ENCODE data around the gene OR7D4.
"Not testable (repeated sequence)": the region's sequence is repeated elsewhere in the genome, so short reads cannot be mapped to it uniquely, and the experiment has no call there.

The OR7D4 gene

DNA sequence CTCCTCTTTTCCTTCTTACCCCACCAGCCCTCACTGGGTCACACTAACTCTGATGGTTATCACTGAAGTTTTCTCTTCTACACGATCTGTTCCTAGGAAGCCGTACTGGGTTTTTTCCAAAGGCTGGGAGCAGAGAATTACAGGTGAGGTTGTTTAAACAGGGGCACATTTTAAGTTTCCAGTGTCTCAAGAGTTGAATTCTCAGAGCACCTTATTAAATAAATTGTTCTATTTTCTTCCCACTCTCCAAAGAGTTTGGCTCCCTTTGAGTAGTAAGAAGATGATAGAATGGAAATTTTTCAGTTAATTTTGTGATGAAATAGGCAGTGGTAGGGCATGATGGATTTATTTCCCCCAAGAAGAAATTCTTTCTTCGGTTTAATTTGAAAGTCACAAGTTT, at the start of gene OR7D4:
OR7D4 (minus strand) TSS at position 101 of the 400 bp plus-strand sequence. CDS start 4,752 bp downstream, outside the sequence.
- no peak for DNase-seq

DNA sequence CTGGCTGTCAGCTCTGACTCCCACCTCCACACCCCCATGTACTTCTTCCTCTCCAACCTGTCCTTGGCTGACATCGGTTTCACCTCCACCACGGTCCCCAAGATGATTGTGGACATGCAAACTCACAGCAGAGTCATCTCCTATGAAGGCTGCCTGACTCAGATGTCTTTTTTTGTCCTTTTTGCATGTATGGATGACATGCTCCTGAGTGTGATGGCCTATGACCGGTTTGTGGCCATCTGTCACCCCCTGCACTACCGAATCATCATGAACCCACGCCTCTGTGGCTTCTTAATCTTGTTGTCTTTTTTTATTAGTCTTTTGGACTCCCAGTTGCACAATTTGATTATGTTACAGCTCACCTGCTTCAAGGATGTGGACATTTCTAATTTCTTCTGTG, 31.8 kb upstream of the OR7D4 start:
- no peak for DNase-seq

DNA sequence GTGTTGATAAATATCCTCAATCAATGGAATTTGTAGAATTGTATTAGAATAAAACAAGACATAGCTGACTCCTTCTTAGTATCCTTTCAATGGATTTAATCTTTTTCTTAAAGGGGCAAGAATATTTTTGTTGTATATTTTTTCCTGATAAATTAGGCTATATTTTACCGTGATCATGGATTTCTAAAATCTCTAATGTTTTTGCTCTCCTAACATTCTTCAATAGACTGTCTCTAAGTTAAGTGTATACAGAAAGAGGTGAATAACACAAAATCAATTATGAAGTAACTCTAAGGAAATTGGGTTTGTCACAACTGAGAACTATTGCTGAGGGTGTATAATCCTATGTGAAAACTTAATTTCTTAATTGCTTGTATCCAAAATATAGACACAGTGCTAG, 31.2 kb upstream of the OR7D4 start, which contains the start of gene OR7E24:
OR7E24 (plus strand) TSS at position 301 of the 400 bp plus-strand sequence. CDS start 114 bp downstream, outside the sequence.
- DNase-seq: no peak

DNA sequence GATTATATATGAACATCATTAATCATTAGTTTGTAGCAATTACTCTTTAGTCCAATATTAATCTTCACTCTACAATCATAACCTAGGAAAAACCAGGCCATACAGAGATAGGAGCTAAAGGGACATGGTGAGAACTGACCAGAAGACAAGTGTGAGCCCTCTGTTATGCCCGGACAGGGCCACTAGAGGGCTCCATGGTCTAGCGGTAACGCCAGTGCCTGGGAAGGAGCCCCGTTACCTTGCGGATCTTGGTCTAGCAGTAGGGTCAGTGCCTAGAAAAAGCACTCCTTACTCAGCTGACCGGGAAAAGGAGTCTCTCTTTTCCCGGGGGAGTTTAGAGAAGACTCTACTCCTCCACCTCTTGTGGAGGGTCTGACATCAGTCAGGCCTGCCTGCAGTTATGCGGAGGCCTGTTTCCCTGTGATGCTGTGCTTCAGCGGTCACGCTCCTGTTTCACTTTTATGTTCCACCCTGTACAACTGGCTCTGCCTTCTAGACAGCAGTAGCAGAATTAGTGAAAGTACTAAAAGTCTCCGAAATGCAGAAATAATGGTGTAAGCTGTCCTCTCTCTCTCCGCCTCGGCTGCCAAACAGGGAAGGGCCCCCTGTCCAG, 13.8 kb downstream of the OR7D4 start:
- DNase-seq: peak; percentile 15

DNA sequence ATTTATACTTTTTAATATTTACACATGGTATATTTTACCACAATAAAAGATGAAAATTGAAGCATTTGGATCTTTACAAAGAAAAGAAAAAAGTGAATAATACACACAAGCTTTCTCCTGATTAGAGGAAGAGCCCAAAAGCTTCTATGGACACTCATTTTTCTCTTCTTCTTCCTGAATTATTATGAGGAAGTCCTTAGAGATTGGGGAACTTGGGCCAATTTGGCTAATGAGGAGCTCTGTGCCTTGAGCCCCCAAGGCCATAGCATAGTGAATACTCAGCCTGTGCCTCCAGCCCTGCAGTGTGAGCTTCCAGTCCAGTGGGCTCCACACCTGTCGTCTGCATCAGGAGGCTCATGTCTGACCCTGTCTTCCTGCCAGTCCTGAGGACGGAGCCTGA, 21.3 kb downstream of the OR7D4 start:
- not testable (repeated sequence) for DNase-seq

DNA sequence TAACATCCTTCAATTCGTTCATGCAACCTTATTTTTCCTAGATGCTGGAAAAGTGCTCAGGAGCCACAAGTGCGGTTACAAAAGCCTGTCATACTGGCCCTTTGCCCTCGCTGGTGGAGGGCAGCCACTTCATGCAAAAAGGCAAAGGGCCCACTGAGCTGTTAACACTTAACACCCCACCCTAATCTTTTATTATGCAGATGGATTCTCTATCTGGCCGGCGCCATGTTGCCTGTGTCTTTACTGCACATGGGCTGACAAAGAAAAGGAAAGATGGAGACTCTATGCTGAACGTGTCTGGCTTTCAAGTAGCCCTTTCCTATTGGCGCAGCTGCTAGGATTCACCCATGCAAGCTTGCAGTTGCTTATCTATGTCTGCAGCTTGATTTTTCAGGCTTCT, 29.9 kb downstream of the OR7D4 start:
- no peak for DNase-seq

DNA sequence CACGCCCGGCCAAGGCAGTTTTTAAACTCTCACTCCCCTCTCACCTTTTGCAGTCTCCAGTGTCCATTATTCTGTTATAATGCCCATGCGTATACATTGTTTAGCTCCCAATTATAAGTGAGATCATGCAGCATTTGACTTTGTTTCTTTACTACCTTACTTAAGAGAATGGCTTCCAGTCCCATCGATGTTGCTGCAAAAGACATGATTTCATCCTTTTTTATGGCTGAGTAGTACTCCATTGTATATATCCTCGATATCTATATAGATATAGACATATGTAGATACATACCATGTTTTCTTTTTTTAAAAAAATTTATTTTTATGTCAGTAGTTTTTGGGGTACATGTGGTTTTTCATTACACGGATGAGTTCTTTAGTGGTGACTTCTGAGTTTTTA, 32.2 kb downstream of the OR7D4 start:
- no peak for DNase-seq

DNA sequence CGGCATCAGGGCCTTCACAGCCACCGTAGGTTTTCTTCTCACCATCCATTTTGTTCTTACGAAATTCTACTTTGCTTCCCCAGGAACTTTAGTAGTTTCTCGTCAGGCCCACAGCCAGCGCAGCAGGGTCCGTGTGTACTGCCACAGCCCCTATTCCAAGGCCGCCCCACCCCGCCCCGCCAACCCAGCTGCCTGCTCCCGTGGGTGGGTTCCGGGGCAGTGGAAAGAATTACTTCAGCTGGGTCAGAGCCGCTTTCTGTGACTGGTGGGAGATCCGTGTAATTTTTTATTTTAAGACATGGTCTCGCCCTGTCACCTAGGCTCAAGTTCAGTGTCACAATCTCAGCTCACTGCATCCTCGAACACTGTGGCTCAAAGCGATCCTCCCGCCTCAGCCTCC, 36.4 kb downstream of the OR7D4 start:
- no peak for DNase-seq

DNA sequence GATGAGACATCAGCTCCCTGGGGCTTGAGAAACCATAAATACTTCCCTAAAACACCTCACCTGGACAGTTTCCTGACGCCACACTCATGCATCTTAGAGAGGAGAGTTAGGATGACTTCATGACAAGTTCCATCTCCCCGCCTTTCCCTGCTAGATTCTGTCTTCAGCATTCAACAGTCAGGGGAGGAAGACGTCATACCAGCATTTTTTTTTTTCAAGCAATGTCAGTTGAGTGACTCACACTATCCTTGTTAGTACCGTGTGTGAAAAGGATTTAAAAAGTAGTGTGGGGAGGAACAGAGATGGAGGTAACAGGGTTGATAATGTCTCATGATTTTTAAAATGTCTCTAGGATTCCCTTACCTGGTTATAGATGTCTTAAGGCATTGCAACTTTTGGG, 40.5 kb downstream of the OR7D4 start, which contains the start of gene OR7D2:
OR7D2 (plus strand) TSS at position 79 of the 400 bp plus-strand sequence. CDS start 6,803 bp downstream, outside the sequence.
- DNase-seq: no peak

DNA sequence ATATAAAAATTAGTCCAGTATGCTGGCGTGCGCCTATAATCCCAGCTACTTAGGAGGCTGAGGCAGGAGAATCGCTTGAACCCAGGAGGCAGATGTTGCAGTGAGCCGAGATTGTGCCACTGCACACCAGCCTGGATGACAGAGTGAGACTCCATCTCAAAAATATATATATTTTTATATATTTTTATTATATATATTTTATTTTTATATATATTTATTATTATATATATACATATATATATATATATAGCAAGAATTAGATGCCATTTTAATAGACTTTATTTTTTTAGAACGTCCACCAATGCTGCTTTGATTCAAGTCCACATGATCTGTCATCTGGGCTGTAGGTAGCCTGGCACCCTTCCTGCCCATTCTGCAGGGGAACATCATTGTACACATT, 44.1 kb downstream of the OR7D4 start:
- no peak for DNase-seq

DNA sequence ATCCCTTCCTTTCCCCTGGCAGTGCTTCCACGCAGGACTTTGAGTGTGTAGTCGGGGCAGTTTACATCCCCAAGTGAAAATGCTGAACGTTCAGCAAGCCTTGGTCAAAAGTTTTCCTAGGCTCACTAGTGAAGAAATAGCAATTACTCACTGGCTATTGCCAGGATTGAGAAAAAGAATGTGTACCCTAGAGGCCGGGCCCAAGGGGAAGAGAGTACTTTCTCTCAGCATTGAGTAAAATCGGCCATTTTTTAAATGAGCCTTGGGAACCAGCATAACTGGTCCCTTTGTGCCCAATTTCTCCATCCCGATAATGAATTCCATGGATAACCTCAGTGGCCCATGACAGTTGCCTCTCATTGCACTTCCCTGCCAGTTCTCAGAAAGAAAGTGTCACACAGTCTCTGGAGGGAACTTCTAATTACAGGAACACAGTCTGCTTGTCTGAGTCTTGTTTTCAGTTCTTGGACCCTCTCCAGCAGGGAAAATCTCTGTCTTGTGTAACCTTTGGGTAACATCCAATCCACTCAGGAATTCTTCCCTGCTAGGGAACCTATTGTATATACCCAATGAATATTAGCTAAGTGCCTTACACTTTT, 47.9 kb downstream of the OR7D4 start:
- no peak for DNase-seq

DNA sequence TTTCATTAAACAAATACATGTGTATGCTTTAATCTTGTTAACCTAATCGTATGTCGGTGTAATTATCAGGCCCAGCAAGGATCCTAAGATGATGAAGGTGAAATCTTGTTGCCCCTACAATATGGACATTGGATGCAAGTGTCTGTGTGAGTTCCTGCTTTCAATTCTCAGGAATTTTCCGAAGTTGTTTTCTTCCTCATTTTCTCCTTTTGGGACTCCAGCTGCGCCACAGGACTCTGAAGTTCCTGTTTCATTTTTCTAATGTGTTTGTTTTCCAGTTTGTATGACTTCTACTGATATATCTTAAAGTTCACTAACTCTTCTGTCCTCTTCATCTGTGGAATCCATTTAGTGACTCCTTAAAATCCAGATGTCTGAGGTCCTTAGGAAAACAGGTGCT, 52.5 kb downstream of the OR7D4 start:
- DNase-seq: no peak

DNA sequence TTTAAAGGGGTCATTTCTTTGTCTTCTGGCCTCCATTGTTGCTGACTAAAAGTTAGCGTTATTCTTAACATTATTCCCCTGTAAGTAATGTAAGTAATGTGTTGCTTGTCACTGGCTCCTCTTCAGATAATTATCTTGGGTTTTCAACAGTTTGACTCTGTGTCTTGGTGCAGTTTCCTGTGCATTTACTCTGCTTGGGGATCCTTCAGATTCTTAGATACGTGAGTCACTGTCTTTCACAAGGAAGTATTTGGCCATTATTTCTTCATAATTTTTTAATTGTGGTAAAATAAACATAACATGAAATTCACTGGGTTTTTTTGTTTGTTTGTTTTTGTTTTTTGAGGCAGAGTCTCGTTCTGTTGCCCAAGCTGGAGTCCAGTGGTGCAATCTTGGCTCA, 54.1 kb downstream of the OR7D4 start:
- no peak for DNase-seq

DNA sequence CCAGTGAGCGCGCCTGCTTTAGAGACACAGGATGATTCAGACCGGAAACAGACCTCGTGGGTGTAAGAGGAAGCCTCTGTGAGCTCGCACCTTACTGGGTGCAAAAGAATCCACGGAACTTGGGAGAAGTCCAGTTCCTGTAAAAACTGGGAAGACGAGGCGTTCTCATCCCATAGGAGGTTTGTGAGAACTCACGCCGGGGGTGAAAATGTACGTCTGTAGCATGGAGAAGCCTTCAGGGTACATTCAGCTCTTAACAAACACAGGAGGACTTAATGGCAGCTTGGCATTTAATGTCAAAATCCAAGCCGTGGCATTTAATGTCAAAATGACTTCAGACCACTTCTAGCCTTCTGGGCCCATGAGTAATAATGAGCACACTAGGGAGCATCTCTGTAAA, 58.0 kb downstream of the OR7D4 start:
- no peak for DNase-seq
